Femur (tissue), 1 donor: Measurements from ENCODE around the gene C16orf89.
"Not testable (repeated sequence)": the region's sequence is repeated elsewhere in the genome, so short reads cannot be mapped to it uniquely, and the experiment has no call there.

Experiments used
- DNase-seq: peaks from one replicate; pipeline ENCODE4 v3.0.0-alpha.2; 2017

The C16orf89 gene

DNA sequence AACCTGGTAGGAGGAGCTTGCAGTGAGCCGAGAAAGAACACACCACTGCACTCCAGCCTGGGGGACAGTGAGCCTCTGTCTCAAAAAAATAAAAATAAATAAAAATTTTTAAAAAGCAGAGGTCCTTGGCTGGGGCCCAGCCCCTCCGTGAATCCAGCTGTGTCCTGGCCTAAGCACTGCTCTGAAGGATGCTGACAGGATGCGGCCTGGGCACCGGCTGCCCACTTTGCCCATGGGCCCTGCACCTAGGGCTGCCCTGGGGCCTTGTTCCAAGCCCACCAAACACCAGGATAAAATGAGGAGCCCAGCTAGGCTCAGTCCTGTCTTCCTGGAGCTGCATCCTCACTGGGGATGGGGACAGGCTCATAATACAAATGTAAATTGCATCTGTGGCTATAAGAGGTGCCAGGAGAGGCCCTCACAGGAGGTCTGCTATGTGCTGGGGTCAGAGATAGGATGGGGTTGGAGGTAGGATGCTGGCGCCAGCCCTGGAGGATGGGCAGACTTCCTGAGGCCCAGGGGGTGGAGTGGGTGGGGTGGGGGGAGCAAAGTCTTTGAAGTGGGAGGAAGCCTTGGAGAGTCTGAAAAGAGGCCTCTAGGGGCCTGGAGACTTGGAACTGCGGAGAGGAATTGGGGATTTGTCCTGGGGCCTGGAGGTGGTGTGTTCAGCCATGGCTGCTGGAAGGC is 6.2 kb downstream of the C16orf89 start:
- no peak for DNase-seq

DNA sequence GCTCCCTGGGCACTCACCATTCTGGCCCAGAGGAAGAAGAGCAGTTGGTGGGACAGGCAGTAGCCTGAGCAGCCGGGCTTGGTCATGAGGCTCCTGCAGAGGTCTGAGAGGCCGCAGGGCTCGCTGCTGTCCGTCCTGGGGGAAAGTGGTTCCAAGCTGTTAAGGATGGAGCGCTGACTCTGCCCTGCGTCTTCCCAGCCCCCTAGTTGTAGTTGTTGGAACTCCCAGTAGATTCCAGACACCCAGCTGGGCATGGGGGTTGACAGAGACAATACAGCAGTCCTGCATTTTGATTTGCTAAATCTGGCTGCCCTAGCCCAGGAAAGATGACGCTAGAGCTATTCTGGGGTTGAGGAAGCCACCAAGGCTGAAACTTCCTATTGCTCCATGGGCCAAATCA is 7.3 kb downstream of the C16orf89 start:
- DNase-seq, result no peak

DNA sequence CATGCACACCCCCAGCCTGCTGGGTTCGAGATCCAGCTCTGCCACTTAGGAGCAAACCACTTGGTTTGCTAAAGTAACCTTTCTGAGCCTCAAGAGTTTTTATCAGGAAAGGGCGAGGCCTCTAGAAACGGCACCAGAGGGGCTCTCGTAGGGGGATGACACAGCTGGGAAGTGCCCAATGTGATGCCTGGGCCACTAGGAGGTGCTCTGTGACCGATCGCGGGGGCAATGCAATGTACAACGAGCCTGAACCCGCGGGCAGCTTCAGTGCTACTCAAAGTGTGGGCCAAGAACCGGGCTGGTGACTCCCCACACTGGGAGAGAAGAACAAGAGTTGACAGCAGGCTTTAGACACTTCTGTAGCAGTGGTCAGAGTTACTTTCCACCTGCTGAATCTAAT is 9.4 kb downstream of the C16orf89 start:
- DNase-seq, result no peak

DNA sequence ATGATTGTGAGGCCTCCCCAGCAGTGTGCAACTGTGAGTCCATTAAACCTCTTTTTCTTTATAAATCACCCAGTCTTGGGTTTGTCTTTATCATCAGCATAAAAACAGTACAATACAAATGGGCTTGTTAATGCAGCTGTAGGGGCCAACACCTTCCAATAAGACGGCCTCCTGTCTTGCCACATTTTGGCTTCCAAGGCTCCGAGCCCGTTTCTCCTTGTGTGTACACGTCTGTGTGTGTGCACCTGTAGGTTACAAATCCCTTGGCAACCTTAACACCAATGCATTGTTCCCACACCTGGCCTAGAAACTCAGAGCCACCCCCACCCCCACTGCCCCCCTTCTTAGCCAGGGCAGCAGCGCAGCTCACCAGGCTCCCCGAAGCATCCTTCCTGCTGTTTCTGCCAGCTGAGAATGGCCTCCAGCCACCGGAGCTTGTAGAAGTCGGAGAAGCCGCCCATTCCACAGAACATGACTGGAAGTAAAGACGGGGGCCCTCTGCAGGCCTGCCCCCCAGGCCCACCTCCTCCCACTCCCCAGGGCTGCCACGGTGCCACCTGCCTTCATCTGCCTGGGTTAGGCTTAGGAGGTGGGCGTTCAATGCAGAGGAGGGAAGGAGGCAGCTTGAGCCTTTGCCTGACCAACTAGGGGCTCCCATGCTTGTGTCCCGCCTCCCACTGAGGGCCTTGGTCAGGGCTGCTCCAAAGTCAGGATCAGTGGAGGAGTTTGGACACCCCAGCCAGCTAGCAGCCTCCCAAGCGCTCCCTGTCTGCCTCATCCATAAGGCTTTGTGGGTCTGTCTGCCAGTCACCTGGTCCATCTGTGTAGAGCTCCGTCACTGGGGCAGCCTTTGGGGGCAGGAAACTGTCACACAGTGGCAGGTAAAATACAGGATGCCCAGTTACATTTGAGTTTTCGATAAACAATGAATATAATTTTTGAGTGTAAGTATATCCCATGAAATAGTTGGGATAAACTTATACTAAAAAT is 10.6 kb downstream of the C16orf89 start:
- DNase-seq, result no peak

DNA sequence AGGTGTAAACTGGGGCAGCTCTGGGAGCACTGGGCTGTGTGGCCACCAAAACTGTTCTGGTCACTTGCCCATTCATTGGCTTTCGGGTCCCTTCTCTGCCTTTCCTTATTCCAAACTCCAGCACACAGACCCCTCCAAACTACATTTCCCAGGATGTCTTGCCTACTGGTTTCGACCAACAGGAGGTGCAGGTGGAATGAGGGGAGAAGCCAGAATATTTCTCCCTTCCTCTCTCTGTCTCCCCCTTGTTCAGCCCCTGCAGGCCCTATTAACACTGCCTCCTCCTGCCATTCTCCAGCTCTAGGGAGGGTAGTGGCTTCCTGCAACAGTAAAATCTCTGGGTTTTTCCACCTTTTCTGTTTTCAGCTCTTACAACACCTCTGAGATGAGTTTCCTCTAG is 18.8 kb downstream of the C16orf89 start:
- no peak for DNase-seq

DNA sequence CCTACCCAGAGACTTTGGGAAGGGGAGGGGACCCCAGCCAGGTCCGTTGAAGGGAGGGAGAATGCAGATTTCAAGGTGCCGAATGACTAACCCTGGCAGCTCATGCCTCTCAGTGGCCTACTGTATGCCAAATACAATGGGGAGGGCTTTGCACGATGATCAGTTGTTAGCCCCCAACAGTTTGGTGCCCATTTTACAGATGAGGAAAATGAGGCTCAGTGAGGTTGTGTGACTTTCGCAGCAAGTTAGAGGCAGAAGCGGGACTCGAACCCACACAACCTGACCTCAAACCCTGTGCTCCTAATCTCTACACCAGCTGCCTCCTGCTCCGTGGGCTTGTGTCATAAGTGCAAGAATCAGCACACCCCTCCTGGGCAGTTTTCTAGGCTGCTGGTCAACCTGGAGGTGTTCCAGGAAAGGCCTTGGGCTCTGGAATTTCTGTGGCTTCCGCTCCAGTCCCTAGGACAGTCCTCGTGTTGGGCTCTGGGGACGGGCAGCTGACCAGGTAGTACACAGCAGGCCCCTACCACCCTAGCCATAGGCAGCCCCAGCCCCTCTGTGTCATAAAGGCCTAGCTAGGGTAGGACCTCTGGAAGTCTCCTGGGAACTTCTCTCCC is 20.1 kb downstream of the C16orf89 start:
- no peak for DNase-seq

DNA sequence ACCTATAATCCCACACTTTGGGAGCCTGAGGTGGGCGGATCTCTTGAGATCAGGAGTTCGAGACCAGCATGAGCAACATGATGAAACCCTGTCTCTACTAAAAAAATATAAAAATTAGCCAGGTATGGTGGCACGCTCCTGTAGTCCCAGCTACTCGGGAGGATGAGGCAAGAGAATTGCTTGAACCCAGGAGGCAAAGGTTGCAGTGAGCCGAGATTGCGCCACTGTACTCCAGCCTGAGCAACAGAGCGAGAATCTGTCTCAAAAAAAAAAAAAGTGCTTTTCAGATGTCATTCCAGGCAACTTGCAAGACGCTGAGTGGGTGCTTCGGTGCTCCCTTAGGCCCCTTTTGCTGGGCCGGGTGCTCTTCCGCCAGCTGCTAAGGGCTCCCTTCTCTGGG is 21.2 kb downstream of the C16orf89 start:
- not testable (repeated sequence) for DNase-seq

DNA sequence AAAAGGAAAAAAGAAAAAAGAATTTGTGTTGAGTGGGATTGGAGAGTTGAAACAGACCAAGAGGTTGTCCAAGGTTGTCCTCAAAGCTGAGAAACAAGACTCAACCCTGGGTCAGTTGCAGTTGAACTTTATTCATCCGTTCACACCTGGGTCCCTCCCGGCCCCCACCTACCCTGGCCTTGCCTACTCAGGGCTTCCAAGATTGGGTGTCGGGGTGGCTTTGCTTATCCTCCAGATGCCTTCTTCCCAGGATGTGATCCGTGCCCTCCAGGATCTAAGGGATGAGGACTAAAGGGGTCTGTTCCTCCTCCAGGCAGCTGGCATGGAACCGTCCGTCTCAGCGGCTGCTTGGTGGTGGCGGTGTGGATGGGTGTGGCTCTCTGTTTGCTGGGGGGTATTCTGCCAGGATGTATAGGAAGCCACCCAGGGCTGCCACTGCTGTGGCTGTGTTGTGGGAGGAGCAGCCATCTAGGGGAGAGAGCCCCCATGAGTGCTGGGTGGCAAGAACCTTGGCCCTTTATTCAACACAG is 21.7 kb downstream of the C16orf89 start:
- no peak for DNase-seq

DNA sequence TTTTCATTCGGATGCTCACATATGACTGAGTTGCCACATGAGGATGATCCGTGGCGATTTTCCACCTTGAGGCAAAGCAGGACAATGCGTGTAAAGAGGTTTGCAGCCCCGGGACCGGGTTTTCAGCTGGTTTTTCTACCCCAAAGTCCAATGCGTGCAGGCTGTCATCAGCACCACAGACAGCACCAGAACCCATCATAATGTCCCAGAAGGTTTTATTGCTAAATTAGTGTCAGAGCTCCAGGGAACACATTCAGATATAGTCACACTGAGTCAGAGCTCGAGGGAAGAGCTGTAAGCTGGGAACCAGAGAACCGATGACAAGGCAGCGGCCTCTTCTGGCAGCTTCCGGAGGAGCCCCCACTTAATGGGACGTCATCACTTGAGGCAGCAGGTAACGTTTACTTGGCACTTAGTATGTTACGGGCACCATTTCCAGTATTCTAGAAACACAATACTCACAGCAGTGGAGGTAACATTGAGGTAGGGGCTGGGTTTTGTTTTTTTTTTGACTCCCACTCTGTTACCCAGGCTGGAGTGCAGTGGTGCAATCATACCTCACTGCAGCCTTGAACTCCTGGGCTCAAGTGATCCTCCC is 23.1 kb downstream of the C16orf89 start:
- DNase-seq, result no peak

DNA sequence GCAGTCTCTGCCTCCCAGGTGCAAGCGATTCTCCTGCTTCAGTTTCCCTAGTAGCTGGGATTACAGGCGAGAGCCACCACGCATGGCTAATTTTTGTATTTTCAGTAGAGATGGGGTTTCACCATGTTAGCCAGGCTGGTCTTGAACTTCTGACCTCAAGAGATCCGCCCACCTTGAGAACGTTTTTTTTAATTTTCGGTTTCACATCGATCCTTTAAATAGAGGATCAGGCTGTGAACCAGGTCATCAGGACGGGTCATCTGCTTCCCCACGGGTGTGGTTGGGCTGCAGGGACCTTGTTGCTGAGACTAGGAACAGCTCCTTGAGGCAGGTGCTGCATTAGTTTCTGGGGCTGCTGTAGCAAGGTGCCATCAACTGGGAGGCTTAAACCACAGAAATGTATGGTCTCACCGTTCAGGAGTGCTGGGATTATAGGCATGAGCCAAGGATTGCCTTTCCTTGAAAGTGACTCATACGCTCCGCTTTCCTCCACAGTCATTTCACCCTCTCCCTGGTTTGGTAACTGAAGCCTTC is 24.1 kb downstream of the C16orf89 start:
- no peak for DNase-seq

DNA sequence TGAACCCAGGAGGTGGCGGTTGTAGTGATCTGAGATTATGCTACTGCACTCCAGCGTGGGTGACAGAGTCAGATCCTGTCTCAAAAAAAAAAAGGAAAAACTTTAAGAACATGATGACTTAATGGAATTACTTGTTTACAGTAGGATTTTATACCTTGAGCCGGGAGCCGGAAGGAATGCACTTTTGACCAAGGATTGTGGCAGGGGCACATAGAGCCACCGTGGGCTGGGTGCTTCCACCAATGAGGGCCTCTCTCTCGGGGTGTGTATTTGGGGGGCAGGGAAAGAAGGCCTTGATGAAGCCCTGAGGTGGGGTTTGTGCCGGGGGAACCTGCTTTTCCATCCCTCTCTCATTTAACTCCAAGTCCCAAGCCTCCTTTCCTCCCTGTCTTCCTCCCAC is 25.3 kb downstream of the C16orf89 start:
- no peak for DNase-seq

DNA sequence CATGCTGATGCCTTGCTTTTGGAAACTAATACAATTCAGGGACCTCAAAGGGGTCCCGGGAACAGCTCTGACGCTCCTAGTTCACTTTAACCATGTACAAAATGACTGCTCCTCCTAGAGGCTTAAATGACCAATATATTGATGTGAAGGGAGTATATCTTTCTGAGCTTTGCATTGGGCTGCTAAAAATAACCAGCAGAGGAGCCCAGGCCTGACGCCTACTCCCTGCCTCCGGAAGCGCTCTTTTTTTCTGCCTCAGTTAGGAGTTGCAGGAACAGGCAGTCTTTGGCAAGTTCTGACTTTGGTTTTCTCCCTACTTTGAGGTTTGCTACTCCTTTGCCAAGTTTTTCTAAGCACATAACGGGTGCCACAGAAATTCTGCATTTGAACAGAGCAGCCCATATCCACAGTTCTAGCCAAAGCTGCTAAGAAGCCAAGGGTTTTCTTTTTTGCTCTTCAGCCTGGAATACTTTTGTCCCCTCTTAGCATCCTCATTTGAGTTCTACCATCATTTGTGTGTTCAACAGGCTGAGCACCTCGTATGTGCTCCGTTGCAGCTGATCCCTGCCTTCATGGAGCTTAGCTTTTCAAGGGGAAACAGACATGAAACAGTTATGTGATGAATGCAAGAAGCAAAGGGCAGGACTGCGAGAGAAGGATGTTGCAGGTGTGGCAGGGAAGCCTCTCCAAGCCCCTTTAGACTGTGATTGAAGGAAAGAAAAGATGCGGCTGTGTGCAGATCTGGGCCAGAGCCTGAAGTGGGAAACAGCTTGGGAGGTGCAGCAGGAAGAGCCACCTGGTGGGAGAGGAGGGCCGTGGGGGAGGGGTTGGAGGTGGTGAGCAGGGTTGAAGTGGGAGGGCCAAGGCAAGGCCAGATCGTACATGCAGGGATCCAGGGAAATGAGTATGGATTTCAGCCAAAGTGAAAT is 29.3 kb downstream of the C16orf89 start:
- DNase-seq, result no peak

DNA sequence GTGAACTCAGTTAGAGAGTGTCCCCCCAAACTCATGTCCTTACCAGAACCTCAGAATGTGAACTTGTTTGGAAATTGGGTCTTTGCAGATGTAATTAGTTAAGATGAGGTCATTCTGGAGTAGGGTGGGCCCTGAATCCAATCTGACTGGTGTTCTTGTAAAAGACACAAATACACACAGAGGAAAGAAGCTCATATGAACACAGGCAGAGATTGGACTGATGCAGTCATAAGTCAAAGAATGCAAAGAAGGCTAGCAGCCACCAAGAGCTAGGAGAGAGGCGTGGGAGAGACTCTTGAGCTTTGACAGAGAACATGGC is 29.9 kb downstream of the C16orf89 start:
- no peak for DNase-seq

DNA sequence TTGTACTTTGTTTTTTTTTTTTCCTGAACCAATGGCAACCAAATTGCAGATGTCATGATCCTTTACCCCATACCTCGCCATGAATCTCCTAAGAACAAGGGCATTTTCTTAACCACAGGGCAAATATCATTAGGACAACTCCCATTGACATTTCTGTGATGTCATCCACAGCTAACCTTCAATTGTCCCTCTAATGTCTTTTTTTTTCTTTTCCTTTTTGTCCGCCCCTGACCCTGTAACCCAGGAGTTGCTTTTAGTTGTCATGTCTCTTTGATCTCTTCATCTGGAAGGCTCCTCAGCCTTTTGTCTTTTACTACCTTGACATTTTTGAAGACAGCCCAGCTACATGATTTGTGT is 31.6 kb downstream of the C16orf89 start:
- no peak for DNase-seq

DNA sequence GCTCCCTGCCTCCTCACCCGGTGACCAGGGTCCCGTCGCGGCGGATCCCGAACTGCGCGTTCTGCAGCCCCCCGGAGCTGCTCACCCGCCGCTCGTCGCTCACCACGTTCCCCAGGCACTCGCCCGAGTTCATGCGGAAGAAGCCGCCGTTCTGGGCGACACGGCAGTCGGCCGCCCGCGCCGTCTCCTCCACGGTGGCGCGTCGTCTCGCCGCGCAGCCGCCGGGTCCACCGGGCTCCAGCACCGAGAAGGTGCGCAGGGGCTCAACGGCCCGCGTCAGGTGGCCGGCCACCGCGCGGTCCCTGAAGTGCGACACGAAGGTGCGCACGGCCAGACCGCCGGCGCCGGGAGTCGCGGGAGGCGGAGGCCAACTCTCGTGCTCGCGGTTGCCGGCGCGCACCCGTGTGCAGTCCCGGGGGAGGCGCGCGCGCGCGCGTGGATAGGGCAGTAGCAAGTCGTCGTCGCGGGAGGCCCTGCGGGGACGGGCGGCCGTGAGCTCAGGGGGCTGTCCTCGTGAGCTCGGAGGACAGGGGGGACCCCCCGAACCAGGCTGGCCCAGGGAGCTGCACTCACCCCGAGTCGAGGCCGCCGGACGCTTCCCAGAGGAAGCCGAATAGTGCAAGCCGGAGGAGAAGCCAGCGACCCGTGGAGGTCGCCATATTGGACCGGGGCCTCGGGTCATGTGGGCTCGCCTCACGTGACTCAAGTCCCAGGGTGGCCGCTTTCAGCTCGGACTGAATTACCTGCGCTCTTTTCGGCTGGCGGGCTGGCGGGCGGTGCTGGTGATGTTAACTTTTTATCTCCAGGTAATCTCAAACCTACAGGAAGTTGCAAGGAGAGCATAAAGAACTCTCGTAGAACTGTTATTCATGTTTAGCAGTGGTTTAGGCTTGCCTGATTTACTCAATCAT is 32.2 kb downstream of the C16orf89 start, which contains the start of gene NAGPA:
TSS of gene NAGPA (minus strand) at position 680 of the 911 bp plus-strand sequence. CDS start at position 659, 21 bp downstream.
- peak; percentile 94 for DNase-seq

DNA sequence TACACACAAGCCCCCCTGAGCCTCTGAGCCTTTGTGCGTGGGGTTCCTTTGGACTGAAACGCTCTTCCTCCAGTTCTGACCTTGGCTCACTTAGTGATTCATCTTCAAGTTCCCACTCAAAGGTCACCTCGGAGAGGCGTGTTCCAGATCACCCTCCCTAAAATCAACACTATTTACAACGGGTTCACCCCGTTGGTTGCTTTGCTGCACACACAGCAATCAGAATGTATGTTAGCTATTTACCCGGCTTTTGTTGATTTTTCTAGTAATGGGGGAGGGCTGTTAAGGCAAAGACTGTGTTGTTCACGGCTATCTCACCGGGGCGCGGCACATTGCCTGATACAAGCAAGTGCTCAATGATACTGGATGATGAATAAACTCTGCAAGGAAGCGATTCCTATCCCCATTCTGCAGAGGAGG is 33.0 kb downstream of the C16orf89 start:
- DNase-seq, result peak; percentile 7

DNA sequence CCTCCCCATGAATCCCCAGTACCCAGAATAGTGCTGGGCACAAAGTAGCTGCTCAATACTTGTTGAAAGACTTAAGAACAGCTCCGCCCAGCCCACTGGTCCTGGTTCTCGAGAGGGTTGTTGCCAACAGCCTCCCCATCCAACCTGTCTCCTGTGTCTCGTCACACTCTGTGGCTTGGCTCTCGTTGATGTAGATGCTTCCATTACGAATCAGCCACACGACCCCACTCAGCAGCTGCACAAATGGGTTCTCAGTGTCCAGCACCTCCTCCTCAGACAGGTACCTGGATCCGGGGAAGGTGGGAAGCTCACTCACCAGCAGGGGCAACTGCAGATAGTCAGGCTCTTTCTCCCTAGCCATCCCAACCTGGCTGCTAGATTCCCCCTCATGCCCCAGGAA is 34.2 kb downstream of the C16orf89 start:
- no peak for DNase-seq

DNA sequence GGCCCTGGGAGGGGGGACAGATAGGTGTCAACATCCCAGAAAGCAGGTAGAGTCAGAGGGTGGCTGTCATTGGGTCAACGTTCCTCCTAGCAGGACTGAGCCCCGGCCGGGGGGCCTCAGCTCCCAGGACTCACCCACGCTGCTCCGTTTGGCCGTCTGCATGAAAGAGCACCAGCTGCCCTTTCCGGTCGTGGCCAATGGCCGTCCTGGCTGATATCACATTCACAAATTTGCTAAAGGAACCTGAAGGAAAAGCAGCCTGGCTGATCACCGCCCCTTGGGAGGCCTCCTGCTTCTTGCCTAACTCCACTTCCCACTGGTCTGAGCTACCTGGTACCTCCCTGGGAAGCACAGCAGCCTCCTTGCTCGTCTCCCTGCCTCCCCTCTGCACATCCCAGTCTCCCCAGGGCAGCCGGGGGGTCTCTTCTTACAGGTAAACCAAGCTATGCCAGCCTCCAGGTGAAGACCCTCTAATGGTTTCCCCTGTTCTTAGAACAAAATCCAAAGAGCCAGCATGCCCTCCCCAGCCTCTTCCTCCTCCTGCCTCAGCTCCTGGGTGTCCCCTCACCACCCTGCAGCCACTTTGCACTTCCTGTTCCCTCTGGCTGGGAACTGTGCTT is 35.4 kb downstream of the C16orf89 start:
- no peak for DNase-seq

DNA sequence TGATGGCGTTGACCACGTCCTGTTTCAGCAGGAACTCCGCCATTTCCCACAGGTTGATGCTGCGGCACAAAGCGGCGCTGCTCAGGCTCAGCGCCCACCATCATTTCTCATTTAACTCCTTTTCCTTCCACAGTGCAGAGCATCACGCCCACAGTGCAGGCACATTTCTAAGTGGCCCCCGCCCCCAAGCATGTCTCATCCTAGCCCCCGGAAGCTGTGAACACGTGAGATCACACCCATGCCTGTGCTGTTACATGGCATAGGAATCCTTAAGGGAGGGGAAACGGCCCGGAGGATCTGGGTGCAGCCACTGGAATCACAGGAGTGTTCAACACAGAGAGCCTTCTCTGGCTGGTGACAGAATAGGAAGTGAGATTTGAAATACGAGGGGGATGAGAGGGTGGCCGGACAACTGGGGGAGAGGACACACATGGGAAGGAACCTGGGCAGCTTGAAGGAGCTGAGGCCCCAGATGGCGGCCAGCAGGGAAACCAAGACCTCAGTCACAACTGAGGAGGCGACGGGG is 36.7 kb downstream of the C16orf89 start:
- DNase-seq, result no peak
